ENCODE measurements around the gene ERG.

DNA sequence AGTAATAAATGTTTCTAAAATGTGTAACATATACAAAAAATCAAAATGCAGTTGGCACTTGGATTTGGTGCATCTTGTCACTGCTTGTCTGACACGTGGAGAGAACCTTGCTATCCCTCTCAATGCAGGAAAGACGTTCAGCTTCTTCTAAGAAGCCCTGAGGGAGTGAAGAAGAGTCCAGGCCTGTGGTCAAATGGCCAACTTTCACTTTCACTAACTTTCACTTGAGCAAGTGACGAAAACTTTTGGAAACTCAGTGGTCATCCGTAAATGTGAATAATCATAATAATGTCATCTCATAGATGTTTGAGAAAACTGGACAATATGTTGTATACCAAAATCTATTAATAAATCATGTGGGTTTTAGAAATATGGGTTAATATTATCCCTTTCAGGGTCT is 61.9 kb downstream of the ERG start:
- TF ChIP-seq, protein P1, sequence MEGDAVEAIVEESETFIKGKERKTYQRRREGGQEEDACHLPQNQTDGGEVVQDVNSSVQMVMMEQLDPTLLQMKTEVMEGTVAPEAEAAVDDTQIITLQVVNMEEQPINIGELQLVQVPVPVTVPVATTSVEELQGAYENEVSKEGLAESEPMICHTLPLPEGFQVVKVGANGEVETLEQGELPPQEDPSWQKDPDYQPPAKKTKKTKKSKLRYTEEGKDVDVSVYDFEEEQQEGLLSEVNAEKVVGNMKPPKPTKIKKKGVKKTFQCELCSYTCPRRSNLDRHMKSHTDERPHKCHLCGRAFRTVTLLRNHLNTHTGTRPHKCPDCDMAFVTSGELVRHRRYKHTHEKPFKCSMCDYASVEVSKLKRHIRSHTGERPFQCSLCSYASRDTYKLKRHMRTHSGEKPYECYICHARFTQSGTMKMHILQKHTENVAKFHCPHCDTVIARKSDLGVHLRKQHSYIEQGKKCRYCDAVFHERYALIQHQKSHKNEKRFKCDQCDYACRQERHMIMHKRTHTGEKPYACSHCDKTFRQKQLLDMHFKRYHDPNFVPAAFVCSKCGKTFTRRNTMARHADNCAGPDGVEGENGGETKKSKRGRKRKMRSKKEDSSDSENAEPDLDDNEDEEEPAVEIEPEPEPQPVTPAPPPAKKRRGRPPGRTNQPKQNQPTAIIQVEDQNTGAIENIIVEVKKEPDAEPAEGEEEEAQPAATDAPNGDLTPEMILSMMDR (conservative IDR thresholded peaks at IDR 0.05 in 1 of 2, IDR thresholded peaks at IDR 0.05 in 1 of 2; ENCODE audit: low read depth in 1 of 2, low read length in 2 of 2) = no peak
- no peak for TF ChIP-seq EZH2 (IDR thresholded peaks at IDR 0.05; ENCODE audit: low read length, missing control alignments)

All from fibroblast of lung (primary cell).